Measurements from ENCODE around the gene CXCL9. TPM values are rescaled to one million over a fixed set of nuclear protein-coding genes. Genes with fewer than 3 reads are reported as not detected.
A peak's percentile ranks its signal among the peaks of the same experiment; 100 is the strongest.

Gene CXCL9
- total RNA-seq, 4 donors from 2014 or later = 0.19 to 0.48 (median 0.34) TPM; not detected in 1

GRCh38 chr4:76011018-76011670 lies 3.8 kb upstream of the CXCL9 start:
- 94% methylated on average over 26 of the region's 31 CpGs for WGBS
- TF ChIP-seq EP300 (IDR thresholded peaks at IDR 0.05) = no peak
- TF ChIP-seq POLR2AphosphoS5 (IDR thresholded peaks at IDR 0.05) = no peak
- TF ChIP-seq, protein P1, sequence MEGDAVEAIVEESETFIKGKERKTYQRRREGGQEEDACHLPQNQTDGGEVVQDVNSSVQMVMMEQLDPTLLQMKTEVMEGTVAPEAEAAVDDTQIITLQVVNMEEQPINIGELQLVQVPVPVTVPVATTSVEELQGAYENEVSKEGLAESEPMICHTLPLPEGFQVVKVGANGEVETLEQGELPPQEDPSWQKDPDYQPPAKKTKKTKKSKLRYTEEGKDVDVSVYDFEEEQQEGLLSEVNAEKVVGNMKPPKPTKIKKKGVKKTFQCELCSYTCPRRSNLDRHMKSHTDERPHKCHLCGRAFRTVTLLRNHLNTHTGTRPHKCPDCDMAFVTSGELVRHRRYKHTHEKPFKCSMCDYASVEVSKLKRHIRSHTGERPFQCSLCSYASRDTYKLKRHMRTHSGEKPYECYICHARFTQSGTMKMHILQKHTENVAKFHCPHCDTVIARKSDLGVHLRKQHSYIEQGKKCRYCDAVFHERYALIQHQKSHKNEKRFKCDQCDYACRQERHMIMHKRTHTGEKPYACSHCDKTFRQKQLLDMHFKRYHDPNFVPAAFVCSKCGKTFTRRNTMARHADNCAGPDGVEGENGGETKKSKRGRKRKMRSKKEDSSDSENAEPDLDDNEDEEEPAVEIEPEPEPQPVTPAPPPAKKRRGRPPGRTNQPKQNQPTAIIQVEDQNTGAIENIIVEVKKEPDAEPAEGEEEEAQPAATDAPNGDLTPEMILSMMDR (IDR thresholded peaks at IDR 0.05) = no peak
- TF ChIP-seq POLR2A (IDR thresholded peaks at IDR 0.05) = no peak
- Histone ChIP-seq H3K4me3 (peak overlapping the region; percentile 26), H3K9me3 (no peaks in the 10 kb centered on the region), H3K4me1 (peaks cover 13% of the 10 kb centered on the region), H3K27ac (no peak overlapping the region), H3K36me3 (no peaks in the 10 kb centered on the region), H3K27me3 (no peaks in the 10 kb centered on the region)
- no peak for DNase-seq (ENCODE audit: low spot score in 2 of 2)

- Histone ChIP-seq H3K27me3 (no peaks in the 10 kb centered on the region), H3K4me3 (no peak overlapping the region), H3K9me3 (no peaks in the 10 kb centered on the region), H3K27ac (no peak overlapping the region), H3K4me1 (peaks cover 13% of the 10 kb centered on the region), H3K36me3 (no peaks in the 10 kb centered on the region)
- 96% methylated on average over 13 of the region's 13 CpGs for WGBS
- TF ChIP-seq, protein P1 (IDR thresholded peaks at IDR 0.05) = no peak
- TF ChIP-seq POLR2AphosphoS5 (IDR thresholded peaks at IDR 0.05) (no peak), EP300 (IDR thresholded peaks at IDR 0.05) (no peak), POLR2A (IDR thresholded peaks at IDR 0.05) (no peak)
- DNase-seq (ENCODE audit: low spot score in 2 of 2) = no peak
Observed at GRCh38 chr4:76010576-76010975, 3.3 kb upstream of the CXCL9 start.

DNA sequence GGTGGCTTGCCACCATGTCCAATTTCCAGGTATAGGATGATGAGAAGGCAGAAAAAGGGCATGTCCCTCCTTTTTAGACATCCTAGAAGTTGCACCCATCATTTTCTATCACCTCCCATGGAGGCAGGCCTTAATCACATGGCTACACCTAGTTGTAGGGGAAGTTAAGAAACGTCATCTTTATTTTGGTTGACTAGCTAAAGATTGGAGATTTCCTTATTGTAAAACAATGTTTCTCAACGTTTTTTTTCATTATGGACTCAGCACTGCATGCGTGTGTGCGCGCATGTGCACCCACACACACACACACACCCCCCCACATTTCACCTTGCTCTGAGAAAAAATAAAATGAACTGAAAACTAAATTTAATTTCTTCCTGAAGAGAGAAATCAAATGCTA lies 2.0 kb upstream of the CXCL9 start:
- Histone ChIP-seq H3K4me1 (peaks cover 13% of the 10 kb centered on the region), H3K27me3 (no peaks in the 10 kb centered on the region), H3K4me3 (no peak overlapping the region), H3K27ac (no peak overlapping the region), H3K36me3 (no peaks in the 10 kb centered on the region), H3K9me3 (no peaks in the 10 kb centered on the region)
- DNase-seq (ENCODE audit: low spot score in 2 of 2) = no peak
- 84% methylated on average over 5 of the region's 5 CpGs for WGBS
- TF ChIP-seq POLR2A (IDR thresholded peaks at IDR 0.05) = no peak

- H3K4me1 ChIP-seq = no peaks in the 10 kb centered on the region
- WGBS = 78% methylated on average over 3 of the region's 3 CpGs
- TF ChIP-seq, protein P1 (IDR thresholded peaks at IDR 0.05) = no peak
- TF ChIP-seq POLR2A (IDR thresholded peaks at IDR 0.05) = no peak
- TF ChIP-seq EP300 (IDR thresholded peaks at IDR 0.05) = no peak
- no peak for TF ChIP-seq POLR2AphosphoS5 (IDR thresholded peaks at IDR 0.05)
- no peak overlapping the region for H3K27ac ChIP-seq
- no peaks in the 10 kb centered on the region for H3K36me3 ChIP-seq
- DNase-seq (ENCODE audit: low spot score in 2 of 2) = no peak
- H3K27me3 ChIP-seq = no peaks in the 10 kb centered on the region
- H3K9me3 ChIP-seq = no peaks in the 10 kb centered on the region
- H3K4me3 ChIP-seq = no peak overlapping the region
Observed at GRCh38 chr4:76003620-76004019, 3.7 kb downstream of the CXCL9 start.

DNA sequence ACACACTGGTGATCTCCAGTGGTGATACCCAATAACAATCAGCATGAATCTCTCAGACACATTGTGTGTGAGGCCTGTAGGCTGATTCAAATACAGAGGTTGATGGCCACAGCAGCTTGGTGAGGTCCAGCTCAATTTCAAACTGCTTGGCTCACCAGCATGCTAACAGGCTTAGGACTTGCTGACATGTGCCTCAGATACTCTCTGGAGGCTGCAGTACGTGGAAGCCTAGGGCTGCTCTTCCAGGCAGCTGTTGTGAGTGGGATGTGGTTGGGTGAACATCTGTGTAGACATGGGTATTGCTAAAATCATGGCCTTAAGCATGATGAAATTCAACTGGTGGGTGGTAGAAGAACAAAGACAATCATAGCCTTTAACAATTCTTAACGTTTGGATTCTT lies 4.3 kb downstream of the CXCL9 start:
- H3K36me3 ChIP-seq = no peaks in the 10 kb centered on the region
- no peak for TF ChIP-seq POLR2A (IDR thresholded peaks at IDR 0.05)
- TF ChIP-seq, protein P1 (IDR thresholded peaks at IDR 0.05) = no peak
- no peak for TF ChIP-seq EP300 (IDR thresholded peaks at IDR 0.05)
- no peak for TF ChIP-seq POLR2AphosphoS5 (IDR thresholded peaks at IDR 0.05)
- DNase-seq (ENCODE audit: low spot score in 2 of 2) = no peak
- H3K27ac ChIP-seq = no peak overlapping the region
- H3K4me3 ChIP-seq = no peak overlapping the region
- H3K27me3 ChIP-seq = no peaks in the 10 kb centered on the region
- H3K4me1 ChIP-seq = no peaks in the 10 kb centered on the region
- no peaks in the 10 kb centered on the region for H3K9me3 ChIP-seq
- WGBS = 59% methylated on average over 2 of the region's 2 CpGs

DNA sequence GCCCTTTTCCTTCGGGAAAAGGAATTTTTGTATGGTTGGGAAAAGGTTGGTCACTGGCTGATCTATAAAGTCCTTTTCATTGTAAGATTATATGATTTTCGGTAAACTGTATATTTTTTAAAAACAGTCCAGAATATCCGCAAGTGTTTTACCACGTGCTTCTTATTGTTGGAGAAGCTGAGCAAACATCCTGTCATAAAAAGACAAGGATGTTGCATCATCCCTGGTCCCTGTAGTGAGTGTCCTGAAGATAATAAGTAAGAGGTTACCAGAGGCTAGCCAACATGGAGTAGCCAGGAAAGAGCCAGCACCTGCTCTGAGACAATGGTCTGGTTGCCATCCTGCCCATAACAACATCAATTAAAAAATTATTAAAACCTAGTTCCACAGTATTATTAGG lies 5.1 kb downstream of the CXCL9 start:
- 84% methylated on average over 4 of the region's 4 CpGs for WGBS
- H3K27ac ChIP-seq = no peak overlapping the region
- no peak for DNase-seq (ENCODE audit: low spot score in 2 of 2)
- H3K36me3 ChIP-seq = no peaks in the 10 kb centered on the region
- H3K9me3 ChIP-seq = no peaks in the 10 kb centered on the region
- no peak overlapping the region for H3K4me3 ChIP-seq
- H3K4me1 ChIP-seq = no peaks in the 10 kb centered on the region
- TF ChIP-seq POLR2A (IDR thresholded peaks at IDR 0.05) = no peak
- no peak for TF ChIP-seq POLR2AphosphoS5 (IDR thresholded peaks at IDR 0.05)
- TF ChIP-seq EP300 (IDR thresholded peaks at IDR 0.05) = no peak
- TF ChIP-seq, protein P1 (IDR thresholded peaks at IDR 0.05) = no peak
- no peaks in the 10 kb centered on the region for H3K27me3 ChIP-seq
